IPS DF 6.9 (cell line): Measurements from ENCODE around the gene DLD.

Source experiments
- DNase-seq: peaks from one replicate; pipeline ENCODE4 v3.0.0-alpha.2; 2013; ENCODE audit warnings: low read depth, low spot score
- H3K27ac ChIP-seq: one replicate; pipeline ENCODE4 v1.5.1; 2013; ENCODE audit warnings: low read length, control low read depth
- H3K27me3 ChIP-seq: 2 replicates; pipeline ENCODE4 v1.6.1; 2013; ENCODE audit warnings: mild to moderate bottlenecking, low read length; ENCODE audit not compliant: control insufficient read depth, insufficient read depth
- H3K36me3 ChIP-seq: 2 replicates; pipeline ENCODE4 v1.6.1; 2013; ENCODE audit warnings: low read length; ENCODE audit not compliant: control insufficient read depth, insufficient read depth
- H3K4me1 ChIP-seq: 2 replicates; pipeline ENCODE4 v1.6.1; 2013; ENCODE audit warnings: low read length; ENCODE audit not compliant: control insufficient read depth, insufficient read depth
- H3K4me3 ChIP-seq: 2 replicates; pipeline ENCODE4 v1.5.1; 2013; ENCODE audit warnings: mild to moderate bottlenecking, low read length
- H3K9me3 ChIP-seq: 2 replicates; pipeline ENCODE4 v1.6.1; 2013; ENCODE audit warnings: low read length, inconsistent platforms; ENCODE audit not compliant: control insufficient read depth, insufficient read depth
- WGBS: extraction: QIAGEN DNeasy Blood & Tissue Kit; methylation state at CpG from one replicate; pipeline ENCODE4 v1.1.7; 2013; ENCODE audit warnings: mixed read lengths, missing lambda C conversion rate; ENCODE audit not compliant: insufficient read length, insufficient coverage; 5-methylcytosine and 5-hydroxymethylcytosine counted together

The DLD gene

GRCh38 chr7:107932805-107933204, 41.8 kb downstream of the DLD start:
- Histone ChIP-seq H3K9me3 (no peaks in the 10 kb centered on the region), H3K4me1 (peaks cover 5% of the 10 kb centered on the region), H3K4me3 (no peak overlapping the region), H3K36me3 (no peaks in the 10 kb centered on the region), H3K27me3 (no peaks in the 10 kb centered on the region), H3K27ac (no peak overlapping the region)
- no CpG with 5 or more reads among the region's 2 CpGs for WGBS
- peak; percentile 71 for DNase-seq

GRCh38 chr7:107933386-107934013, 42.5 kb downstream of the DLD start:
- H3K9me3 ChIP-seq, result no peaks in the 10 kb centered on the region
- no CpG with 5 or more reads among the region's 6 CpGs for WGBS
- no peak overlapping the region for H3K4me3 ChIP-seq
- H3K4me1 ChIP-seq, result peaks cover 5% of the 10 kb centered on the region
- no peak for DNase-seq
- no peak overlapping the region for H3K27ac ChIP-seq
- H3K36me3 ChIP-seq, result no peaks in the 10 kb centered on the region
- H3K27me3 ChIP-seq, result no peaks in the 10 kb centered on the region

GRCh38 chr7:107934991-107935770, 44.2 kb downstream of the DLD start:
- Histone ChIP-seq H3K4me1 (peaks cover 5% of the 10 kb centered on the region), H3K36me3 (no peaks in the 10 kb centered on the region), H3K27me3 (no peaks in the 10 kb centered on the region), H3K4me3 (no peak overlapping the region), H3K9me3 (no peaks in the 10 kb centered on the region), H3K27ac (no peak overlapping the region)
- WGBS, result no CpG with 5 or more reads among the region's 8 CpGs
- no peak for DNase-seq

- DNase-seq, result no peak
Observed at GRCh38 chr7:107936312-107936711, 45.3 kb downstream of the DLD start.

GRCh38 chr7:107937531-107937930, 46.5 kb downstream of the DLD start:
- no peaks in the 10 kb centered on the region for H3K36me3 ChIP-seq
- WGBS, result no CpG with 5 or more reads among the region's 1 CpG
- DNase-seq, result no peak

More at GRCh38 chr7:107936312-107936711, 45.3 kb downstream of the DLD start:
- Histone ChIP-seq H3K27me3 (no peaks in the 10 kb centered on the region), H3K9me3 (no peaks in the 10 kb centered on the region), H3K36me3 (no peaks in the 10 kb centered on the region), H3K4me1 (peaks cover 5% of the 10 kb centered on the region), H3K4me3 (no peak overlapping the region), H3K27ac (no peak overlapping the region)
- WGBS, result no CpG with 5 or more reads among the region's 2 CpGs

GRCh38 chr7:107938456-107939250, 47.7 kb downstream of the DLD start:
- Histone ChIP-seq H3K36me3 (no peaks in the 10 kb centered on the region), H3K27ac (no peak overlapping the region), H3K27me3 (no peaks in the 10 kb centered on the region), H3K4me3 (no peak overlapping the region), H3K4me1 (peaks cover 3% of the 10 kb centered on the region), H3K9me3 (no peaks in the 10 kb centered on the region; the same call in 1 of the 2 replicates)
- no CpG with 5 or more reads among the region's 6 CpGs for WGBS
- DNase-seq, result no peak

More at GRCh38 chr7:107937531-107937930, 46.5 kb downstream of the DLD start:
- no peaks in the 10 kb centered on the region for H3K27me3 ChIP-seq
- no peak overlapping the region for H3K27ac ChIP-seq
- H3K4me3 ChIP-seq, result no peak overlapping the region
- H3K9me3 ChIP-seq, result no peaks in the 10 kb centered on the region; the same call in 1 of the 2 replicates
- peaks cover 3% of the 10 kb centered on the region for H3K4me1 ChIP-seq

GRCh38 chr7:107939573-107940489, 48.8 kb downstream of the DLD start:
- Histone ChIP-seq H3K36me3 (no peaks in the 10 kb centered on the region), H3K4me3 (no peak overlapping the region), H3K9me3 (no peaks in the 10 kb centered on the region; the same call in 1 of the 2 replicates), H3K27ac (no peak overlapping the region), H3K4me1 (peaks cover 3% of the 10 kb centered on the region), H3K27me3 (no peaks in the 10 kb centered on the region)
- DNase-seq, result no peak
- no CpG with 5 or more reads among the region's 16 CpGs for WGBS

GRCh38 chr7:107940951-107941350, 50.0 kb downstream of the DLD start:
- WGBS, result no CpG with 5 or more reads among the region's 4 CpGs
- Histone ChIP-seq H3K36me3 (no peaks in the 10 kb centered on the region), H3K27ac (no peak overlapping the region), H3K4me3 (no peak overlapping the region), H3K9me3 (no peaks in the 10 kb centered on the region; the same call in 1 of the 2 replicates), H3K27me3 (no peaks in the 10 kb centered on the region), H3K4me1 (no peaks in the 10 kb centered on the region)
- no peak for DNase-seq

- H3K4me1 ChIP-seq, result no peaks in the 10 kb centered on the region
- DNase-seq, result no peak
- H3K27me3 ChIP-seq, result no peaks in the 10 kb centered on the region
- no peak overlapping the region for H3K27ac ChIP-seq
- WGBS, result no CpG with 5 or more reads among the region's 4 CpGs
- H3K9me3 ChIP-seq, result no peaks in the 10 kb centered on the region; the same call in 1 of the 2 replicates
- H3K36me3 ChIP-seq, result no peaks in the 10 kb centered on the region
- H3K4me3 ChIP-seq, result no peak overlapping the region
Observed at GRCh38 chr7:107943018-107943417, 52.0 kb downstream of the DLD start.
